Activated CD4-positive, CD25-positive, alpha-beta regulatory T cell treated with anti-CD3 and anti-CD28 coated beads, Interleukin-2, amount 50 U/mL, for 72 hours (primary cell): ENCODE results near the gene NCDN.
"Not testable (repeated sequence)": the region's sequence is repeated elsewhere in the genome, so short reads cannot be mapped to it uniquely, and the experiment has no call there.

Source experiments
- DNase-seq: peaks from one replicate; pipeline ENCODE4 v3.0.0; 2021

The NCDN gene

GRCh38 chr1:35571263-35571662, 13.7 kb downstream of the NCDN start:
- no peak for DNase-seq

GRCh38 chr1:35572296-35572695, 14.7 kb downstream of the NCDN start:
- DNase-seq: no peak

GRCh38 chr1:35573198-35574124, 15.9 kb downstream of the NCDN start, which contains the start of gene TFAP2E:
TFAP2E (plus strand) TSS chr1:35573314; CDS start chr1:35573578, 264 bp downstream.
- DNase-seq: no peak

GRCh38 chr1:35574125-35574654, 16.6 kb downstream of the NCDN start:
- no peak for DNase-seq

DNA sequence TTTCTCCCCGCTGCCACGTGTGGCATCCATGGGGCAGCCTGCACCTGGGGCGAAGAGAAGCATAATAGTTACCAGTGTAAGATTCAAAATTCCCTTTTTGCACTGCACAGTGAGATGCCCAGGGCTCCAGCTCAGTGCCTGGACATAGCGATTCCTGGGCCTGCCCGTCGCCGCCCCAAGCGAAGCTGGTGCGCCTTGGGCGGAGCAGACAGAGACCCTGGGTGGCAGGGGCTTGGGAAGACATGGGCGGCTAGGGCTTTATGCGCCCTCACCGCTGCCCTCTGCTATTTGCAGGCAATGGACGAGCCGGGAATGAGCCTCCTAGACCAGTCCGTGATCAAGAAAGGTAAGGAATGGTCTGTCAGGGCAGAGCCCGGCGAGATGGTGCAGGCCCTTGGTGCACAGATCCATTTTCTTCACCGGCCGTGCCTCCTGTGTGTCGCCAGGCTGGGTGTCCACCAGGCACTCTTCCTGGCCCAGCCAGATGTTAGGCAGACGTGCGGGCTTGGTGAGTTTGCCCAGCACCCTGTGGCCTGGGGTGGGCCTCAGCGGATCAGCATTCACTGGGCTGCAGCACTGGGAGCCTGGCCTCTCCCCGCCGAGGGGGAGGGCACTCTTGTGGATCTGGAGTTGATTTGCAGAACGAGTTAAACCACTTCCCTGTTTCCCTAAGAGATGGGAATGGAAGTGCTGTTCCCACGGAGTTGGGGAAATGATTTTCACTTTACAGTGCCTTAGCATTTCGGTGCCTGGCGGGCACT, 17.2 kb downstream of the NCDN start:
- DNase-seq: no peak

DNA sequence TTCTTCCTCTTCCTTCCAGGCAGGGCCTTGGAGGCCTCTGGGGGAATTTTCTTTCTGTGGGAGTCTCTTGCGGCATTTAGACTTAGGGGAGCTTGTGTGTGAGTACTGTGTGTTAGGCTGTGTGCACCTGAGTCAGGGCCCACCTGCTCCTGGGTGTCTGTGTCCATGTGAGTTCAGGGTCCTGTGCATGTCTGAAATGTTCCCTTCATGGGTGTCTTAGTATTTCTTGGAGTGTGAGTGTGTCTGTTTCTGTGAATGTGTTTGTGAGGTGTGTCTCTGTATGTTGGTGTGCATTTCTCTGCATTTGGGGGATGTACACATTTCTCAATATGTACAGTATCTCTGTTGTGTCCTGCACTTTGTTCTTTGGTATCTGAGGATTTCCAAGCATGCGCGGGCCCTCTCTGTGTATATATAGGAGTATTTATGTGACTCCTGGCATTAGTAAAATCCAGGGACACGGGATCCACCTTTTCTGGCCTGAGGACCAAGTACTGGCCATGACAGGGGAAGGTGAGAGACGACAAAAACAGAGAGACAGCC, 17.9 kb downstream of the NCDN start:
- no peak for DNase-seq

DNA sequence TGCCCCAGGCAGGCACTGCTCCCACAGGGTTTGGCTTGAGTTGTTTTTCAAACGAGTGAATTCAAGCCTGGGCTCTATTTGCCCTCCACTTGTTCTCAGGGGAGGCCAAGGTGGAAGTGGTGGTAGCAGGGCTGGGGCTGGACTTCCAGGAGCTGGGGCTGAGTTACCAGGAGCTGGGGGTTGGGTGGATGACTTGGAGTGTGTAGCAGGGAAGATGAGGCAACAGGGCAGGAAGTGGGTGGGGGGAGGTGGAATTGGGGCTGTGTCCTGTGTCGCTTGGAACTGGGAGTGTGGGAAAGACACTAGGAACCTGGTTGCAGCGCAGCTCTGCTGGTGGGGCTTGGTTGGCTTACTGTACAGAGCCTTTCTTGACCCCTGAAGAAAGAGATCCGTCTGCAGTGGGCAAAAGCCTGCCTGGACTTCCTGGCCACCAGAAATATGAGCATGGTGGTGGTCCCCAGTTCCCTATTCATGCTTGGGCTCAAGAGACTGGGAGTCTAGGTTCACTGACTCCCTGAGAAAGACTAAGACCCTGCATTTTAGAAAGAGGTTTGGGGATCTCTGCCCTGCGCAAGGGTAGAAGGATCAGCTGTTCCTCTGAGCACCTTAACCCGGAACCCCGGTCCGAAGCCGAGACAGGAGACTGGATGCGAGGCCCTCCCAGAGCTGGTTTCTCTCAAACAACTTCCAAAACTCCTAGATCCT, 18.6 kb downstream of the NCDN start:
- DNase-seq: no peak

GRCh38 chr1:35576766-35577070, 19.1 kb downstream of the NCDN start:
- DNase-seq: not testable (repeated sequence)

DNA sequence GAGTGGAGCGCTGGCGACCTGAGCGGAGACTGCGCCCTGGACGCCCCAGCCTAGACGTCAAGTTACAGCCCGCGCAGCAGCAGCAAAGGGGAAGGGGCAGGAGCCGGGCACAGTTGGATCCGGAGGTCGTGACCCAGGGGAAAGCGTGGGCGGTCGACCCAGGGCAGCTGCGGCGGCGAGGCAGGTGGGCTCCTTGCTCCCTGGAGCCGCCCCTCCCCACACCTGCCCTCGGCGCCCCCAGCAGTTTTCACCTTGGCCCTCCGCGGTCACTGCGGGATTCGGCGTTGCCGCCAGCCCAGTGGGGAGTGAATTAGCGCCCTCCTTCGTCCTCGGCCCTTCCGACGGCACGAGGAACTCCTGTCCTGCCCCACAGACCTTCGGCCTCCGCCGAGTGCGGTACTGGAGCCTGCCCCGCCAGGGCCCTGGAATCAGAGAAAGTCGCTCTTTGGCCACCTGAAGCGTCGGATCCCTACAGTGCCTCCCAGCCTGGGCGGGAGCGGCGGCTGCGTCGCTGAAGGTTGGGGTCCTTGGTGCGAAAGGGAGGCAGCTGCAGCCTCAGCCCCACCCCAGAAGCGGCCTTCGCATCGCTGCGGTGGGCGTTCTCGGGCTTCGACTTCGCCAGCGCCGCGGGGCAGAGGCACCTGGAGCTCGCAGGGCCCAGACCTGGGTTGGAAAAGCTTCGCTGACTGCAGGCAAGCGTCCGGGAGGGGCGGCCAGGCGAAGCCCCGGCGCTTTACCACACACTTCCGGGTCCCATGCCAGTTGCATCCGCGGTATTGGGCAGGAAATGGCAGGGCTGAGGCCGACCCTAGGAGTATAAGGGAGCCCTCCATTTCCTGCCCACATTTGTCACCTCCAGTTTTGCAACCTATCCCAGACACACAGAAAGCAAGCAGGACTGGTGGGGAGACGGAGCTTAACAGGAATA, 19.7 kb downstream of the NCDN start:
- peak; percentile 64 for DNase-seq

GRCh38 chr1:35580949-35581388, 23.4 kb downstream of the NCDN start:
- DNase-seq: no peak

DNA sequence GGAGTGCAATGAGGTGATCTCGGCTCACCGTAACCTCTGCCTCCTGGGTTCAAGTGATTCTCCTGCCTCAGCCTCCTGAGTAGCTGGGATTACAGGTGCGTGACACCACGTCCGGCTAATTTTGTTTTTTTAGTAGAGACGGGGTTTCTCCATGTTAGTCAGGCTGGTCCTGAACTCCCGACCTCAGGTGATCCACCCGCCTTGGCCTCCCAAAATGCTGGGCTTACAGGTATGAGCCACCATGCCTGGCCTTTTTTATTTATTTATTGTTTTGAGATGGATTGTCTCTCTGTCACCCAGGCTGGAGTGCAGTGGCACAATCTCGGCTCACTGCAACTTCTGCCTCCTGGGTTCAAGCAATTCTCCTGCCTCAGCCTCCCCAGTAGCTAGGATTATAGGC, 24.0 kb downstream of the NCDN start:
- not testable (repeated sequence) for DNase-seq

GRCh38 chr1:35585281-35585680, 27.7 kb downstream of the NCDN start:
- DNase-seq: no peak

DNA sequence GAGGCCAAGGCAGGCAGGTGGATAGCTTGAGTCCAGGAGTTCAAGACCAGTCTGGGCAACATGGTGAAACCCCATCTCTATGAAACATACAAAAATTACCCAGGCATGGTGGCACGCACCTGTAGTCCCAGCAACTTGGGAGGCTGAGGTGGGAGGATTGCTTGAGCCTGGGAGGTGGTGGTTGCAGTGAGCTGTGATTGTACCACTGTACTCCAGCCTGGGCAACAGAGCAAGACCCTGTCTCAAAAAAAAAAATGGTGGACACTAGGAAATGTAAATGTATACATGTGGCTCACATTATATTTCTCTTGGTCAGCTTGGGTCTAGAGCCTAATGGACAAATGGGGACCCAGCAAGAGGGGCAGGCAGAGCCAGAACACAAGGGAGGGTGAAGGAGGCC, 28.2 kb downstream of the NCDN start:
- DNase-seq: not testable (repeated sequence)

GRCh38 chr1:35586808-35587207, 29.2 kb downstream of the NCDN start:
- DNase-seq: no peak

GRCh38 chr1:35587736-35588135, 30.1 kb downstream of the NCDN start:
- no peak for DNase-seq

GRCh38 chr1:35588197-35588910, 30.8 kb downstream of the NCDN start:
- no peak for DNase-seq

- DNase-seq: no peak
Measured at GRCh38 chr1:35589516-35590427, 32.2 kb downstream of the NCDN start.

DNA sequence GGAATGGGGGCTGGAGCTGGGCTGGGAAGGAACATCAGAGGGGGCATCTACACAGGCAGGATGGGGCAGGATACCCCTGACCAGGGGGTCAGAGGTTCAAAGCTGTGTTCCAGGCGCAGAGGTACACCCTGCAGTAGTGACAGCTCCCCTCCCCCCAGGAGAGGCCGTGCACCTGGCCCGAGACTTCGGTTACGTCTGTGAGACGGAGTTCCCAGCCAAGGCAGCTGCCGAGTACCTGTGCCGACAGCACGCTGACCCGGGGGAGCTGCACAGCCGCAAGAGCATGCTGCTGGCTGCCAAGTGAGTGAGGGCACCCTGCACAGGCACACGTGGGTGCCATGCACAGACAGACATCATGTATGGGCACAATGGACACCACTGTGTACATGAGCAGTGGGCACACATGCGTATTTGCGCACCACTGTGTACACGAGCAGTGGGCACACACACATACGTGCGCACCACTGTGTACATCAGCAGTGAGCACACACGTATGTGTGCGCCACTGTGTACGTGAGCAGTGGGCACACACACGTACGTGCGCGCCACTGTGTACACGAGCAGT, 33.0 kb downstream of the NCDN start:
- no peak for DNase-seq

- DNase-seq: no peak
Measured at GRCh38 chr1:35591211-35591610, 33.6 kb downstream of the NCDN start.
